H54 (cell line): ENCODE measurements around the gene AGT.
"Not testable (repeated sequence)": the region's sequence is repeated elsewhere in the genome, so short reads cannot be mapped to it uniquely, and the experiment has no call there.

Experiments used
- DNase-seq: peaks from one replicate; pipeline ENCODE4 v3.0.0; 2011; ENCODE audit warnings: low spot score, mixed read lengths; ENCODE audit not compliant: insufficient read length
- FAIRE-seq: peaks from 3 replicates; lab custom pipeline; 2011; peaks lifted over from hg19 to GRCh38; lab: Jason Lieb, UNC
- POLR2A ChIP-seq: IDR thresholded peaks from 2 replicates; pipeline ENCODE4 v1.6.1; 2011; ENCODE audit warnings: low read depth, mild to moderate bottlenecking, low read length

Gene AGT

GRCh38 chr1:230725256-230726012, 11.5 kb upstream of the AGT start:
- no peak for FAIRE-seq
- TF ChIP-seq POLR2A, result no peak

GRCh38 chr1:230721849-230722522, 8.1 kb upstream of the AGT start:
- DNase-seq, FAIRE-seq: not testable (repeated sequence)

More at GRCh38 chr1:230725256-230726012, 11.5 kb upstream of the AGT start:
- no peak for DNase-seq

GRCh38 chr1:230717251-230717650, 3.3 kb upstream of the AGT start:
- no peak for TF ChIP-seq POLR2A
- no peak for FAIRE-seq
- no peak for DNase-seq

- not testable (repeated sequence) for DNase-seq, FAIRE-seq
These were observed 2.5 kb upstream of the AGT start for GRCh38 chr1:230716453-230716852.

- DNase-seq (no peak), FAIRE-seq (no peak)
- TF ChIP-seq POLR2A, result no peak
These were observed 1.6 kb upstream of the AGT start for GRCh38 chr1:230715510-230715909.

- DNase-seq (no peak), FAIRE-seq (no peak)
- TF ChIP-seq POLR2A, result no peak
These were observed 391 bp downstream of the AGT start for GRCh38 chr1:230713547-230713914.

GRCh38 chr1:230713138-230713537, 784 bp downstream of the AGT start:
- no peak for DNase-seq
- FAIRE-seq, result no peak
- no peak for TF ChIP-seq POLR2A

GRCh38 chr1:230712470-230712942, 1.4 kb downstream of the AGT start:
- TF ChIP-seq POLR2A, result no peak
- FAIRE-seq, result no peak
- DNase-seq, result no peak

- FAIRE-seq, result no peak
- no peak for TF ChIP-seq POLR2A
- no peak for DNase-seq
These were observed 2.7 kb downstream of the AGT start for GRCh38 chr1:230711245-230711644.

GRCh38 chr1:230710543-230710904, 3.4 kb downstream of the AGT start:
- FAIRE-seq, result no peak
- no peak for TF ChIP-seq POLR2A

GRCh38 chr1:230709619-230710542, 4.0 kb downstream of the AGT start:
- no peak for TF ChIP-seq POLR2A
- DNase-seq (no peak), FAIRE-seq (no peak)

More at GRCh38 chr1:230710543-230710904, 3.4 kb downstream of the AGT start:
- DNase-seq, result no peak

- no peak for DNase-seq
- FAIRE-seq, result no peak
- no peak for TF ChIP-seq POLR2A
These were observed 5.0 kb downstream of the AGT start for GRCh38 chr1:230708631-230709580.
